D721Med (cell line): ENCODE data around the gene APBB1IP.
"Not testable (repeated sequence)": the region's sequence is repeated elsewhere in the genome, so short reads cannot be mapped to it uniquely, and the experiment has no call there.

Experiments used
- DNase-seq: peaks from one replicate; pipeline ENCODE4 v3.0.0; 2011; ENCODE audit warnings: low spot score; ENCODE audit not compliant: insufficient read length
- FAIRE-seq: peaks from 2 replicates; lab custom pipeline; 2011; peaks lifted over from hg19 to GRCh38; lab: Jason Lieb, UNC
- CTCF ChIP-seq: IDR thresholded peaks from 2 replicates; pipeline ENCODE4 v1.5.1; 2012; ENCODE audit warnings: mild to moderate bottlenecking, control low read depth; ENCODE audit not compliant: insufficient read depth; ENCODE audit errors: missing control alignments

Gene APBB1IP

GRCh38 chr10:26437637-26438461, at the start of gene APBB1IP:
Gene APBB1IP, plus strand, starts transcription at chr10:26438341. Its CDS starts 53,986 bp downstream, at chr10:26492327.
- FAIRE-seq (no peak), DNase-seq (no peak)
- no peak for TF ChIP-seq CTCF

DNA sequence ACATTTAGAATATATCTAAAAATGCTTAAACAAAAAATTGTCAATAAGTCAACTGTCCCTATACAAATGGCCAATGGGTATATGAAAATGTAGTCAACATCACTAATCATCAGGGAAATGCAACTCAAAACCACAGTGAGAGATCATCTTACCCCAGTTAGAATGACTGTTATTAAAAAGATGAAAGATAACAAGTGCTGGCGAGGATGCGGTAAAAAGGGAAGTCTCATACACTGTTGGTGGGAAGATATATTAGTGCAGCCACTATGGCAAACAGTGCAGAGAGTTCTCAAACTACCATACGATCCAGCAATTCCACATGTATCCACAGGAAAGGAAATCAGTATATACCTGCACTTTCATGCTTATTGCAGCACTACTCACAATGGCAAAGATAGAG, 48.6 kb upstream of the APBB1IP start:
- no peak for TF ChIP-seq CTCF
- no peak for FAIRE-seq

DNA sequence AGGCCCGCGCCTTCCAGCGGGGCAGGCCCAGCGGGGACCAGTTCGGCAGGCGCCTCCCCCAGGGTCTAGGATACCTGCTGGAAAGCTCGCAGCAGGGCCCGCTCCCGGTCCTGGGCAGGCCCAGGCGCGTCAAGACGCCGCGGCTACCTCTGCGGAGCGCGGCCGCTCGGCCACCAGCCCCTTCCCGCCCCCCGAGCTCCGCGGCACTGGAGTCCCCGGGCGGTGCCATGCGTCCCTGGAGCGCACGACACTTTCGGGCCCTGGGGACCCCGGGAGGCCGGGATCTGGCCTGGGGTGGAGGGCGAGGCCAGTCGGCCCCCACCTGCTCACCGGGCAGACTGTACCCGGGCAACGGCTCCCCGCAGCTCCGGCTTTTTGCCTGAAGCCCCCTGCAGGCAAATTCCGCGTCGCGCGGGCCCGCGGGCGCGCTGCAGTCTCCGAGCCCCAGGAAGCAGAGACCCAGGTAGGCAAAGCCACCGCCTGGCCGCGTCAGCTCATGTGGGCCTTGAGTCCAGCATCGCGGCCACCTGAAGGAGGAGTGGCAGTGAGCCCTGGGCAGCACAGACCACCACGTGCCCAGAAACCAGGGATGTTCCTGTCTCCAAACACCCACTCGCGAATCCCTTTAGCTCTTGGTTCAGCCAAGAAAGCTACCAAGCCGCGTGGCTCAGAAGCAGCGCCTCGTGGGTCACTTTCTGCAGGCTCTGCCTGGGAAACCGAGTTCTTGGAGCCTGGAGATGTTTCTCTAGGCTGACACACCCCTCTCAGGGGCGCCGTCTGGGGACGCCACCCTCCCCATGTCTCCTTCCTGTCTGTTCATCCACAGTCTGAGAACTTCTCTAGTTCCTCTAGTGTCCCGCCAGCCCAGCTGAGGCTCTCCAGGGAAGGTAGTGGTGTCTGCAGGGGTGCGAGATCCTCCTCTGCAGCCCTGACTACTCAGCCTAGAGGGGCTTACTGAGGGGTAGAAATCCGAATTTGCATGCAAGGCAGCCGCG, 46.1 kb upstream of the APBB1IP start:
- no peak for TF ChIP-seq CTCF
- DNase-seq (no peak), FAIRE-seq (no peak)

More for the DNA sequence above, 48.6 kb upstream of the APBB1IP start:
- no peak for DNase-seq

DNA sequence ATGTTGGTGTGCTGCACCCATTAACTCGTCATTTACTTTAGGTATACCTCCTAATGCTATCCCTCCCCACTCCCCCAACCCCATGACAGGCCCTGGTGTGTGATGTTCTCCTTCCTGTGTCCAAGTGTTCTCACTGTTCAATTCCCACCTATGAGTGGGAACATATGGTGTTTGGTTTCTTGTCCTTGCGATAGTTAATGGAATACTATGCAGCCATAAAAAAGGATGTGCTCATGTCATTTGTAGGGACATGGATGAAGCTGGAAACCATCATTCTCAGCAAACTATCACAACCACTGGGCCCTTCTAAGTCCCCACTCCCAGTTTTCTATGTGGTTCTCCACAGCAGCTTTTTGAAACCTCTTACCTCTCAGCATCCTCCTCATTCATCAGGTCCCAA, 39.8 kb upstream of the APBB1IP start:
- DNase-seq, FAIRE-seq: not testable (repeated sequence)

- no peak for DNase-seq
- TF ChIP-seq CTCF: no peak
- FAIRE-seq: no peak
These were observed 30.7 kb upstream of the APBB1IP start for GRCh38 chr10:26407406-26407969.

DNA sequence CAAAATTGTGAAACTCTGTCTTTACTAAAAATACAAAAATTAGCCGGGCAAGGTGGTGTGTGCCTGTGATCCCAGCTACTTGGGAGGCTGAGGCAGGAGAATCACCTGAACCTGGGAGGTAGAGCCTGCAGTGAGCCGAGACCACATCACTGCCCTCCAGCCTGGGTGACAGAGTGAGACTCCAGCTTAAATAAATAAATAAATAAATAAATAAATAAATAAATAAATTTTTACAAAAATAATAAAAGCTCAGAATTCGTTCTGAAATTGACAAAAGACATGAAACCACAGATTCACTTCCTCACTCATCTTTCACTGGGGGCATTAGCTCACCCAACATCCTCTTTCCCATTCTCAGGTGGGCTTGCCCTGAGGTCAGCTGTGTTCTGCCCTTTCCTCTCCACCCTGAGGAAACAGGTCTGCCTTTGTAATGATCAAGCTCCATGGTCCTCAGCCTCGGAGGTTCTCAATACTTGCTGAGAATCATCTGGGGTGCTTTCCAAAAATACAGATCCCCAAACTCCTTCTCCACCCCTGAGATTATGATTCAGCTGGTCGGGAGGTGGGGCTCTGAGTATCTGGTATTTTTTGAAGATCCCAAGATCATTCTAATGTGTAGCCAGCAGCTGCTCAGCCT, 29.2 kb upstream of the APBB1IP start:
- TF ChIP-seq CTCF: no peak
- DNase-seq (no peak), FAIRE-seq (no peak)

- no peak for DNase-seq
- no peak for FAIRE-seq
- TF ChIP-seq CTCF: no peak
These were observed 27.8 kb upstream of the APBB1IP start for GRCh38 chr10:26410356-26410755.
